GM18505 (cell line): Measurements from ENCODE around the gene FBN2.

Experiments used
- ATAC-seq: cut with Tn5 transposase; IDR thresholded peaks from one replicate; pipeline ENCODE4 v1.9.1; 2021; ENCODE audit not compliant: unreplicated experiment
- POLR2A ChIP-seq: IDR thresholded peaks from 4 replicates; pipeline ENCODE4 v1.6.1; 2011; ENCODE audit warnings: borderline replicate concordance; ENCODE audit not compliant: insufficient read depth, insufficient read length; ENCODE audit errors: extremely low read depth

FBN2 gene

GRCh38 chr5:128262911-128263310 lies 275.1 kb downstream of the FBN2 start:
- no peak for ATAC-seq
- no peak for TF ChIP-seq POLR2A

GRCh38 chr5:128259607-128260021 lies 278.4 kb downstream of the FBN2 start:
- ATAC-seq = no peak
- no peak for TF ChIP-seq POLR2A

GRCh38 chr5:128258372-128258771 lies 279.7 kb downstream of the FBN2 start:
- no peak for TF ChIP-seq POLR2A
- no peak for ATAC-seq

GRCh38 chr5:128257076-128257475 lies 281.0 kb downstream of the FBN2 start:
- no peak for ATAC-seq
- no peak for TF ChIP-seq POLR2A

- ATAC-seq = no peak
- no peak for TF ChIP-seq POLR2A
Measured at GRCh38 chr5:128254789-128255188, 283.3 kb downstream of the FBN2 start.

GRCh38 chr5:128253880-128254279 lies 284.2 kb downstream of the FBN2 start:
- no peak for TF ChIP-seq POLR2A
- ATAC-seq = no peak

GRCh38 chr5:128253161-128253560 lies 284.9 kb downstream of the FBN2 start:
- TF ChIP-seq POLR2A = no peak
- no peak for ATAC-seq

GRCh38 chr5:128252756-128253155 lies 285.3 kb downstream of the FBN2 start:
- no peak for TF ChIP-seq POLR2A
- ATAC-seq = no peak

- ATAC-seq = no peak
- TF ChIP-seq POLR2A = no peak
Measured at GRCh38 chr5:128252196-128252595, 285.8 kb downstream of the FBN2 start.

- no peak for ATAC-seq
- no peak for TF ChIP-seq POLR2A
Measured at GRCh38 chr5:128245974-128246373, 292.1 kb downstream of the FBN2 start.

GRCh38 chr5:128243958-128244582 lies 294.0 kb downstream of the FBN2 start:
- no peak for ATAC-seq
- no peak for TF ChIP-seq POLR2A

GRCh38 chr5:128241051-128241695 lies 296.9 kb downstream of the FBN2 start:
- no peak for ATAC-seq
- TF ChIP-seq POLR2A = no peak

GRCh38 chr5:128237546-128237945 lies 300.5 kb downstream of the FBN2 start:
- no peak for ATAC-seq
- TF ChIP-seq POLR2A = no peak

- ATAC-seq = no peak
- no peak for TF ChIP-seq POLR2A
Measured at GRCh38 chr5:128237000-128237399, 301.0 kb downstream of the FBN2 start.
